ENCODE results near the gene UBE2K.
"Not testable (repeated sequence)": the region's sequence is repeated elsewhere in the genome, so short reads cannot be mapped to it uniquely, and the experiment has no call there.

UBE2K gene

DNA sequence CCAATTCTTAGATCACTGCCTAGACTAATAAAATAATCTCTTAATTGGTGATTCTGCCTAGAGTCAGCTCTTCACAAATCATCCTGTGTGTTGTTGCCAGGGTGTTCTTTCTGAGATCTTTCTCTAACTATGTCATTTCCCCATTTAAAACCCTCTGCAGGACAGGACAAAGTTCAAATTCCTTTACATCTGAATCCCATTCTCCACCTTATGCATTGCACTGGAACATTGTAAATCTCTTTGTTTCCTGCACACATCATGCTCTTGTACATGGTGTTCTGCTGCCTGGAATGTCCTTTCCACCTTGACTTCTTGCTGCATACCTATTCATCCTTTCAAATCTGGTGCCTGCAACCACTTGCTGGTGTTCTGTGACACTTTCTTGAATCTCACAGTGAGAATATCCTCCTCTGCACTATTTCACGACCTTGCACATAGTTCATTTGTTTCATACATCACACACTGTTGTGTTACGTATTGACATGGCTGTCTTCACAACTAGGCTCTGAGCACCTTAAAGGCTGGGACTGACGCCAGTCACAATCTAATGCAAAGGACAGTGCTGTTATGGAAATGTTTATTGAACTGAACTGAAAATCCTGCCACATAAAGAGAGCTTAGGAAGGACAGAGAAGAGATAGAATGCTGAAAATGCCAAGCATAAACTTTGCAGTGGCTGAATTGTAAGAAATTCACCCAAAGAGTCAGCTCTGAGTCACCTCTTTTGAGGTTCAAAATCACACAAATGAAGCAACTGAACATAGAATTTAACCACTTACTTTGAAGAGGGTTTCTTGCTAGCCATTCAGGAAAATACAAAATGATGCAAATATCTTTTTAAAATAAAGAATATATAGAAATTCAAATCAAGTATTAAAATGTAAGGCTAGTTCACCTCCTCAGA is 32.9 kb upstream of the UBE2K start:
- no peaks in the 10 kb centered on the region for H3K9me3 Mint-ChIP-seq
- no peak overlapping the region for H3K27ac Mint-ChIP-seq
- H3K36me3 Mint-ChIP-seq (ENCODE audit: low read depth): no peaks in the 10 kb centered on the region
- H3K27me3 Mint-ChIP-seq: no peaks in the 10 kb centered on the region
- no peak overlapping the region for H3K4me3 Mint-ChIP-seq
- H3K4me1 Mint-ChIP-seq (ENCODE audit: low read depth): peaks cover 6% of the 10 kb centered on the region
- intact Hi-C loops (cut with micrococcal nuclease): no loop called here

DNA sequence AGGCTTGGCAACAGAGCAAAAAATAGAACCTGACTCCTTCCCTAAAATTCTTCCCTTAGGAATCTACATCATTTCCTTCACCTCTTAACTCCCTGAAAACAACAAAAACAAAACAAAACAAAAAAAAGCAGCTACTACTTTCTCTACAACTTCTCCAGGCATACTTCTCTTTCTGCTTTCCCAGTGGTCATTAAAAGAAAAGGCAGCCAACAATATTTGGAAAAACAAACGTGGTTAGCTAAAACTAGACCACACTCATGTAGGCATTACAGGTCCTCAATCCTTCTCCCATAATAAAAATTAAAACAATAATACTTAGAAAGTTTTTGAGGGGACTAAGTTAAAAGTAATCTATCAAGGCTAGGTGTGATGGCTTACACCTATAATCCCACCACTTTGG is 30.2 kb upstream of the UBE2K start:
- no peak overlapping the region for H3K27ac Mint-ChIP-seq

DNA sequence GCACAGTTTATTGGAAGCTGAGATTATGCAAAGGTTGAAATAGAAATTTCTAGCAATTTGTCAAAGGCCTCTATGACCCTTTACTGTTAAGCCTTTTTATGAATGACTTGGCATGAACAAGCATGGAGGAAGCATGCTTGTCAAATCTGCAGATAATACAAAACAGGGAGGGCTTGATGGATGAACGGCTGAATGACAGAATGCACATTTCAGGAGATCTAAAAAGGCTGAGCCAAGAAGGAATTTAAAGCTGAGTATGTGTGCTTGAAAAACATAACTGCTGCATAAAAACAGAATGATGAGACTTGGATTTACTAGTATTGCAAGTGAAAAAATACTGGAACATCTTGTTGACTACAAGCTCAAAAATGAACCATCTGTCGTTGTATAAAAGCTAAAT is 29.0 kb upstream of the UBE2K start:
- intact Hi-C loops (cut with micrococcal nuclease): no loop called here
- no peaks in the 10 kb centered on the region for H3K27me3 Mint-ChIP-seq
- no peak overlapping the region for H3K27ac Mint-ChIP-seq

More for the DNA sequence above, 30.2 kb upstream of the UBE2K start:
- Mint-ChIP-seq H3K4me1 (ENCODE audit: low read depth) (peaks cover 6% of the 10 kb centered on the region), H3K4me3 (no peak overlapping the region), H3K9me3 (no peaks in the 10 kb centered on the region), H3K36me3 (ENCODE audit: low read depth) (no peaks in the 10 kb centered on the region), H3K27me3 (no peaks in the 10 kb centered on the region)
- intact Hi-C loops (cut with micrococcal nuclease): no loop called here

DNA sequence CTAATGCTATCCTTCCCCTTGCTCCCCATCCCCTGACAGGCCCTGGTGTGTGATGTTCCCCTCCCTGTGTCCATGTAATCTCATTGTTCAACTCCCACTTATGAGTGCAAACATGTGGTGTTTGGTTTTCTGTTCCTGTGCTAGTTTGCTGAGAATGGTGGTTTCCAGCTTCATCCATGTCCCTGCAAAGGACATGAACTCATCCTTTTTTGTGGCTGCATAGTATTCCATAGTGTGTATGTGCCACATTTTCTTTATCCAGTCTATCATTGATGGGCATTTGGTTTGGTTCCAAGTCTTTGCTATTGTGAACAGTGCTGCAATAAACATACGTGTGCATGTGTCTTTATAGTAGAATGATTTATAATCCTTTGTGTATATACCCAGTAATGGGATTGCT is 27.6 kb upstream of the UBE2K start:
- H3K9me3 Mint-ChIP-seq; intact Hi-C loops (cut with micrococcal nuclease); H3K36me3 Mint-ChIP-seq (ENCODE audit: low read depth); H3K27ac Mint-ChIP-seq; H3K27me3 Mint-ChIP-seq; H3K4me1 Mint-ChIP-seq (ENCODE audit: low read depth); H3K4me3 Mint-ChIP-seq: not testable (repeated sequence)

More for the DNA sequence above, 29.0 kb upstream of the UBE2K start:
- Mint-ChIP-seq H3K36me3 (ENCODE audit: low read depth) (no peaks in the 10 kb centered on the region), H3K4me1 (ENCODE audit: low read depth) (peaks cover 6% of the 10 kb centered on the region), H3K9me3 (no peaks in the 10 kb centered on the region), H3K4me3 (no peak overlapping the region)

DNA sequence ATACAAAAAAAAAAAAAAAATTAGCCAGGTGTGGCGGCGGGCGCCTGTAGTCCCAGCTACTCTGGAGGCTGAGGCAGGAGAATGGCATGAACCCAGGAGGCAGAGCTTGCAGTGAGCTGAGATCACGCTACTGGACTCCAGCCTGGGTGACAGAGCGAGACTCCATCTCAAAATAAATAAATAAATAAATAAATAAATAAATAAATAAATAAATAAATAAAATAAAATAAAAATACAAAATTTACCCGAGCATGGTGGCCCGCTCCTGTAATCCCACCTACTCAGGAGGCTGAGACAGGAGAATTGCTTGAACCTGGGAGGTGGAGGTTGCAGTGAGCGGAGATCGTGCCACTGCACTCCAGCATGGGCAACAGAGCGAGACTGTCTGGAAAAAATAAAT is 22.3 kb upstream of the UBE2K start:
- H3K27ac Mint-ChIP-seq; H3K27me3 Mint-ChIP-seq; intact Hi-C loops (cut with micrococcal nuclease); H3K9me3 Mint-ChIP-seq; H3K36me3 Mint-ChIP-seq (ENCODE audit: low read depth); H3K4me3 Mint-ChIP-seq: not testable (repeated sequence)
- peaks cover 15% of the 10 kb centered on the region for H3K4me1 Mint-ChIP-seq (ENCODE audit: low read depth)

DNA sequence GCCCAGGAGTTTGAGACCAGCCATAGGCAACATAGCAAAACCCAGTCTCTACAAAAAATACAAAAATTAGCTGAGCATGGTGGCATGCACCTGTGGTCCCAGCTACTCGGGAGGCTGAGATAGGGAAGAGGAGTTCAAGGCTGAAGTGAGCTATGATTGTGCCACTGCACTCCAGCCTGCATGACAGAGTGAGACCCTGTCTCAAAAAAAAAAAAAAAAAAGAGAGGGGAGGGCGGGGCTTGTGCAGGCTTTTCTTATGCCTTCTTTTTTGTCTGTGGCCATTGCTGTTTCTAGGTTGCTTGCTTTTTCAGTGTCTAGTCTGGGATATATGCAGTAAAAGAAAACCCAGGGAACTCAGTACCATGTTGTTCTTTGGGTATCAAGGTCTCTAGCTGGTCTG is 16.9 kb upstream of the UBE2K start:
- H3K36me3 Mint-ChIP-seq (ENCODE audit: low read depth); H3K27ac Mint-ChIP-seq; intact Hi-C loops (cut with micrococcal nuclease); H3K9me3 Mint-ChIP-seq; H3K4me3 Mint-ChIP-seq; H3K27me3 Mint-ChIP-seq: not testable (repeated sequence)
- H3K4me1 Mint-ChIP-seq (ENCODE audit: low read depth): peaks cover 22% of the 10 kb centered on the region

DNA sequence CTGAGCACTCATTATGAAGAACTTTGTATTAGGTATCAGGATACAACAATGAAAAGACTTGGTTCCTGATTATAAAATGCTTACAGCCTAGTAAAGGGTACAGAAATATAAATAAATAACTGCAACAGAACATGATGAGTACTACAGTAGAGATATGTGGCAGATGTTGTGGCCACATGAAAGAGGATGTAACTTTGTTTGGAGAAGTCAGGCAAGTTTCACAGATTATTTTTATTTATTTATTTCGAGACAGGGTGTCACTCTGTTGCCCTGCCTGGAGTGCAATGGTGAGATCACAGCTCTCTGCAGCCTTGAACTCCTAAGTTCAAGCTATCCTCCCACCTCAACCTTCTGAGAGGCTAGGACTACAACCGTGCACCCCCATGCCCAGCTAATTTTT is 15.8 kb upstream of the UBE2K start:
- no peak overlapping the region for H3K4me3 Mint-ChIP-seq
- peak overlapping the region; percentile 76 for H3K27ac Mint-ChIP-seq
- peaks cover 22% of the 10 kb centered on the region for H3K4me1 Mint-ChIP-seq (ENCODE audit: low read depth)
- H3K27me3 Mint-ChIP-seq: no peaks in the 10 kb centered on the region
- H3K36me3 Mint-ChIP-seq (ENCODE audit: low read depth): no peaks in the 10 kb centered on the region
- no peaks in the 10 kb centered on the region for H3K9me3 Mint-ChIP-seq
- intact Hi-C loops (cut with micrococcal nuclease): no loop called here

DNA sequence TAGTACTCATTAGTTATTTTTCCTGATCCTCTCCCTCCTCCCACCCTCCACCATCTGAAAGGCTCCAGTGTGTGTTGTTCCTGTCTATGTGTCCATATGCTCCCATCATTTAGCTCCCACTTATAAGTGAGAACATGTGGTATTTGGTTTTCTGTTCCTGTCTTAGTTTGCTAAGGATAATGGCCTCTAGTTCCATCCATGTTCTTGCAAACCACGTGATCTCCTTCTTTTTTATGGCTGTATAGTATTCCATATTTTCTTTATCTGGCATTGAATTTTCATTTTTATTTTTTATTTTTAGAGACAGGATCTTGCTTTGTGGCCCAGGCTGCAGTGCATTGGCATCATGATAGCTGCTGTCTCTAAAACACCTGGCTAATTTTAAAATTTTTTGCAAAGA is 11.9 kb upstream of the UBE2K start:
- H3K27me3 Mint-ChIP-seq: no peaks in the 10 kb centered on the region
- peaks cover 6% of the 10 kb centered on the region for H3K4me1 Mint-ChIP-seq (ENCODE audit: low read depth)
- H3K36me3 Mint-ChIP-seq (ENCODE audit: low read depth): no peaks in the 10 kb centered on the region
- no peaks in the 10 kb centered on the region for H3K9me3 Mint-ChIP-seq
- H3K27ac Mint-ChIP-seq: no peak overlapping the region
- H3K4me3 Mint-ChIP-seq: no peak overlapping the region
- intact Hi-C loops (cut with micrococcal nuclease): no loop called here

DNA sequence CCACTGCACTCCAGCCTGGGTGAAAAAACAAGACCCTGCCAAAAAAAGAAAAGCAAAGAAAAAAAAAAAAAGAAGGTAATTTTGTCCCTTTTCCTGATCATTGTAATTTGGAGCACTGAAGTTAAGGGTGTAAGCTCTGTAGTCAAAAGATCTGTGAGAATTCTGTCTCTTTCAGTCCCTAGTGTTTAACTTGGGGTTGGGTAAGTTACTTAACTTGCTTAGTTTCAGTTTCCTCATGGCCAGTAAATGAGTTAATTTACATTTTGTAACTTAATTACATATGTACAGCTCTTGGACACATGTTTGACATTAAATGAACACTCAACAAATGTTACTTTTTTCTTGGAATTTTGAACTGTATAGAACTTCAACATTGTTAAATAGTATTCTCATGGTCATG is 10.9 kb upstream of the UBE2K start:
- H3K4me1 Mint-ChIP-seq (ENCODE audit: low read depth): peaks cover 6% of the 10 kb centered on the region
- H3K4me3 Mint-ChIP-seq: no peak overlapping the region
- H3K36me3 Mint-ChIP-seq (ENCODE audit: low read depth): no peaks in the 10 kb centered on the region
- intact Hi-C loops (cut with micrococcal nuclease): no loop called here
- H3K27ac Mint-ChIP-seq: no peak overlapping the region
- no peaks in the 10 kb centered on the region for H3K27me3 Mint-ChIP-seq
- H3K9me3 Mint-ChIP-seq: no peaks in the 10 kb centered on the region

DNA sequence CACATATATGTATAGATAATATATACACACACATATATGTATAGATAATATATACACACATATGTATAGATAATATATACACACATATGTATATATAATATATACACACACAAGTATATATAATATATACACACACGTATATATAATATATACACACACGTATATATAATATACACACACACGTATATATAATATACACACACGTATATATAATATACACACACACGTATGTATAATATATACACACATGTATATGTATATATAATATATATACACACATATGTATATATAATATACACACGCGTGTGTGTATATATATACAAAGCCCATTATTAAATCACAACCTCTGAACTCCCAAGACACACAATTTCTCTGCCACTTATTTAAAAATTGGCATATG is 8.0 kb upstream of the UBE2K start:
- no peaks in the 10 kb centered on the region for H3K9me3 Mint-ChIP-seq
- H3K36me3 Mint-ChIP-seq (ENCODE audit: low read depth): no peaks in the 10 kb centered on the region
- H3K4me3 Mint-ChIP-seq: no peak overlapping the region
- no peak overlapping the region for H3K27ac Mint-ChIP-seq
- H3K4me1 Mint-ChIP-seq (ENCODE audit: low read depth): no peaks in the 10 kb centered on the region
- intact Hi-C loops (cut with micrococcal nuclease): no loop called here
- no peaks in the 10 kb centered on the region for H3K27me3 Mint-ChIP-seq

DNA sequence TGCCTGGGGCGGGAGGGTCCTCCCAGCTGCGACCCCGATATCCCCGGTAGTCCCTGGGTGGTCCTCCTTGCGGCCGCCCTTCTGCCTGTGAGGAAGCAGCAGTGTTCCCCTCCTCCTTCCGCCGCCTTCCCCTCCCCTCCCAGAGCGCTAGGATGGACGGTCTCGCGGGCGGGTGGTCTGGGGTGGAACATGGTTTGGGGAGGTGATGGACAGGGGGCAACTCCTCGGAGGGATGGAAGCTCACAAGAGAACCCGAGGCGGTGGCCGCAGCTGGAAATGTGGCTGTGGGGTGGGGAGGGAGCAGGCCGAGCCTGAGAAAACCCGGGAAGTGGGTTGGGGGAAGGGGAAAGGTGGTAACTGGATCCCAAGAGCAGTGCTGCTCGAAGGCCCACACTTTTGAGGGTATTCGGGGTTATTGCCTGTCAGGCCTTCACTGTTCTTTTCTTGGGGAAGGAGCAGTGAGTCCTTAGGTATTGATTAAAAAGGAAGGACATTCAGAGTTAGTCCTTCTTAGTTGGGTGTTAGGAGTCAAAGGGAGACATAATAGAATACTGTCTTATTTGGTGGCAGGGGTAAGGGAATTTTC is 581 bp downstream of the UBE2K start:
- Mint-ChIP-seq H3K27me3 (no peaks in the 10 kb centered on the region), H3K27ac (peak overlapping the region; percentile 91), H3K4me1 (ENCODE audit: low read depth) (peaks cover 16% of the 10 kb centered on the region), H3K4me3 (peak overlapping the region; percentile 93), H3K36me3 (ENCODE audit: low read depth) (peaks cover 32% of the 10 kb centered on the region), H3K9me3 (no peaks in the 10 kb centered on the region)
- intact Hi-C loops (cut with micrococcal nuclease): loop anchor here (5.0 kb wide), 1 partner anchor 61 kb away; the partner anchor contains the start of gene SMIM14

DNA sequence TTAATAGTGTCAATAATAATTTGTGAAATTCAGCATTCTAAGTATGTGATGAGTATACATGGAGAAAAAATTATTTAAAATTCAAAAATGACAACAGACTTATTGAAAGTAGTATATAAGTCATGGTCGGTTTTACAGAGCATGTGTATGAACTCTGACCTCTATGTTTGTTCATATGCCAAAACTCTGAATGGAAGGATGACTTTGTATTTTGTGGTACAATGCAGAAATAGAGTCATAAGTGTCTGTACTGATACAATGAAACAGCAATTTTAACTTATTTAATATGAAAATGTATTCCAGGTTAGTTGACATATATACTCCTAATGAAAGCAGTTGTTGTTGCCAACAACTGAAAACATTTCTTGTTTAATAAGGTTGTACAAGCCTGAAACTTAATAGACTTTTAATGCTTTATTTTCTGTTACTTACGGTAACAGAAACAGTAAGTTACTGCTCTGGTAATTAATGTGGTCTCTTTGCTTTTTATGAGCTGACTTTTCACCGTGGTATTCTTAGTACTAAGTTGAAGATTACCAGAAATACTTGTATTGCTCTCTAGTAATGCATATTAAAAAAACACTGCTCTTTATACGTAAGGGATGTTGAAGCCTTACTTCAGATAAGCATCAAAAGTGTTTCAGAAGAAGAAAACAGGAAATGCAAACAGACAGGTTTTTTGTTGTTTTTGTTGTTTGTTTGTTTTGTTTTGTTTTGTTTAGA is 1.9 kb downstream of the UBE2K start:
- intact Hi-C loops (cut with micrococcal nuclease): loop anchor here (5.0 kb wide), 1 partner anchor 63 kb away; the partner anchor contains the start of gene SMIM14
- Mint-ChIP-seq H3K4me1 (ENCODE audit: low read depth) (peaks cover 16% of the 10 kb centered on the region), H3K9me3 (no peaks in the 10 kb centered on the region), H3K27ac (peak overlapping the region; percentile 39), H3K36me3 (ENCODE audit: low read depth) (peaks cover 36% of the 10 kb centered on the region), H3K4me3 (peak overlapping the region; percentile 93), H3K27me3 (no peaks in the 10 kb centered on the region)

DNA sequence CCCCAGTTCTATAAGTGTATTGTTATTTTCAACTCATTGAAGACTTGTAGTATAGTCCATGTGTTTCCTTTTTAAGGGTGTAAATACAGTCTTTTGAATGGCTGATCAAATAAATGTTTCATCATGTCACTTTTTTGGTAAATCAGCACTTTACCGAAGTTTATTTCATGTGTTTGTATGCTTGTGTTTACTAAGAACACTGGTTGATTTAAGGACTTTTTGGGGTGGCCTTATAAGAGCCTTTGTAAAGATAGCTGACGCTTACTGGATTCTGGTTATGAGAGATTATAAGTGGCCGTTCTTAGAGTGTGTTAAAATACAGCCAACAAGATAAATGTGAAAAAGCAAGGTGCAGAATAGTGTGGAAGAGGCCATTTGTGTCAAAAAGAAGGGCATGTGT is 2.6 kb downstream of the UBE2K start:
- Mint-ChIP-seq H3K4me3 (no peak overlapping the region), H3K27me3 (no peaks in the 10 kb centered on the region), H3K27ac (peak overlapping the region; percentile 39), H3K4me1 (ENCODE audit: low read depth) (peaks cover 16% of the 10 kb centered on the region), H3K36me3 (ENCODE audit: low read depth) (peaks cover 43% of the 10 kb centered on the region), H3K9me3 (no peaks in the 10 kb centered on the region)
- intact Hi-C loops (cut with micrococcal nuclease): no loop called here

DNA sequence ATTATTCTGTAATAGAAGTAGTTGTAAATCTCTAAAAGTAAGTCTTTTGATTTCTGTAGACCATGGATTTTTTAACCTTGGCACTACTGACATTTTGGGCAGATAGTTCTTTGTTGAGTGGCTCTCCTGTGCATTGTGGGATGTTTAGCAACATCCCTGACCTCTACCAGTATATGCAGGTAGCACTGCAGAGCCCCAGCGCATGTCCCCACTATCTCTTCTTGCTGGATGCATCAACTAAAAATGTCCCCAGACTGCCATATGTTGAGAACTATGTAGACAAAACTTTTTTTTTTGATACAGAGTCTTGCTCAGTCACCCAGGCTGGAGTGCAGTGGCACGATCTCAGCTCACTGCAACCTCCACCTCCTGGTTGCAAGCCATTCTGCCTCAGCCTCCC is 4.8 kb downstream of the UBE2K start:
- H3K27me3 Mint-ChIP-seq: no peaks in the 10 kb centered on the region
- H3K4me3 Mint-ChIP-seq: no peak overlapping the region
- peaks cover 61% of the 10 kb centered on the region for H3K36me3 Mint-ChIP-seq (ENCODE audit: low read depth)
- no peaks in the 10 kb centered on the region for H3K9me3 Mint-ChIP-seq
- intact Hi-C loops (cut with micrococcal nuclease): no loop called here
- peaks cover 18% of the 10 kb centered on the region for H3K4me1 Mint-ChIP-seq (ENCODE audit: low read depth)
- H3K27ac Mint-ChIP-seq: no peak overlapping the region
